OCI-LY7 (cell line): ENCODE measurements around the gene RASL12. TPM values are rescaled to one million over a fixed set of nuclear protein-coding genes. Genes with fewer than 3 reads are reported as not detected.

ENCODE experiments used
- BruUV-seq: library from RNA; stranded (reverse); fragments of 400-500 nt; replicated peaks from 2 replicates; lab custom pipeline; 2021; lab: Mats Ljungman, UMichigan
- CTCF ChIA-PET: fragments of 300-600 bp; sonication (Branson Sonifier 250); formaldehyde crosslinking; loops from one replicate; lab custom pipeline; 2022; ENCODE audit warnings: antibody characterized with exemption; ENCODE audit not compliant: unreplicated experiment; lab: Charles Lee
- POLR2A ChIA-PET: fragments of 300-600 bp; sonication (Branson Sonifier 250); formaldehyde crosslinking; loops from one replicate; lab custom pipeline; 2022; ENCODE audit warnings: antibody characterized with exemption; lab: Charles Lee
- DNase-seq: peaks from one replicate; pipeline ENCODE4 v3.0.0-alpha.2; 2015; ENCODE audit warnings: low spot score
- H2AFZ ChIP-seq: fragments of 200-600 bp; sonication (generic), shearing (Covaris generic); 2 replicates; pipeline ENCODE4 v1.6.1; 2014; ENCODE audit warnings: mild to moderate bottlenecking, antibody characterized with exemption, low read length, moderate library complexity
- H3K27ac ChIP-seq: fragments of 200-600 bp; sonication (generic); 2 replicates; pipeline ENCODE4 v1.5.1; 2014; ENCODE audit warnings: mixed run types, low read depth, mild to moderate bottlenecking, moderate library complexity, low read length, inconsistent platforms; ENCODE audit not compliant: poor library complexity, severe bottlenecking
- H3K36me3 ChIP-seq: fragments of 200-600 bp; sonication (generic); 2 replicates; pipeline ENCODE4 v1.6.1; 2014; ENCODE audit warnings: mild to moderate bottlenecking, antibody characterized with exemption, low read length, moderate library complexity, mixed read lengths; ENCODE audit not compliant: insufficient read depth
- H3K4me1 ChIP-seq: fragments of 200-600 bp; sonication (generic); 2 replicates; pipeline ENCODE4 v1.5.1; 2014; ENCODE audit warnings: mild to moderate bottlenecking, low read length; ENCODE audit not compliant: insufficient read depth, poor library complexity, severe bottlenecking
- H3K4me2 ChIP-seq: fragments of 200-600 bp; sonication (generic); 2 replicates; pipeline ENCODE4 v1.6.1; 2014; ENCODE audit warnings: mild to moderate bottlenecking, low read length
- H3K4me3 ChIP-seq: fragments of 200-600 bp; sonication (generic); 2 replicates; pipeline ENCODE4 v1.5.1; 2014; ENCODE audit warnings: mild to moderate bottlenecking, low read depth, low read length; ENCODE audit not compliant: poor library complexity, severe bottlenecking
- H3K79me2 ChIP-seq: fragments of 200-600 bp; sonication (generic); 2 replicates; pipeline ENCODE4 v1.6.1; 2016; ENCODE audit warnings: low read depth, mild to moderate bottlenecking, low read length, moderate library complexity, mixed read lengths; ENCODE audit not compliant: insufficient read depth
- H3K9me2 ChIP-seq: fragments of 200-600 bp; sonication (generic); 2 replicates; pipeline ENCODE4 v1.6.1; 2016; ENCODE audit warnings: mild to moderate bottlenecking, low read length, mixed read lengths; ENCODE audit not compliant: insufficient read depth
- H3K9me3 ChIP-seq: fragments of 200-600 bp; sonication (generic); 2 replicates; pipeline ENCODE4 v1.6.1; 2014; ENCODE audit warnings: mild to moderate bottlenecking, mixed run types, low read length, mixed read lengths
- H4K20me1 ChIP-seq: fragments of 200-600 bp; sonication (generic); 2 replicates; pipeline ENCODE4 v1.6.1; 2014; ENCODE audit warnings: mild to moderate bottlenecking, antibody characterized with exemption, low read length, moderate library complexity, mixed read lengths; ENCODE audit not compliant: insufficient read depth
- CTCF ChIP-seq: fragments of 200-600 bp; sonication (generic); conservative IDR thresholded peaks from 2 replicates; pipeline ENCODE4 v1.5.1; 2014; ENCODE audit warnings: mild to moderate bottlenecking, antibody characterized with exemption, low read length, moderate library complexity, mixed read lengths
- EZH2phosphoT487 ChIP-seq: fragments of 200-600 bp; sonication (generic); IDR thresholded peaks from 2 replicates; pipeline ENCODE4 v1.6.1; 2018; ENCODE audit warnings: low read depth, borderline replicate concordance, mild to moderate bottlenecking, mixed run types, antibody characterized with exemption, low read length, moderate library complexity, mixed read lengths
- intact Hi-C: fragments of 100-400 bp; cut with micrococcal nuclease; formaldehyde crosslinking; loops from one replicate; pipeline ENCODE4 v1.10.0; 2022; ENCODE audit not compliant: unreplicated experiment
- total RNA-seq, 2 experiments: library from RNA; depleted of rRNA in 1 of 2; stranded (reverse); fragments of >200 nt in 1 of 2; shearing (Covaris generic) in 1 of 2; gene quantifications; 2 replicates each; pipeline ENCODE4 v1.2.3, GENCODE V29; 2014 to 2022

Gene RASL12
- total RNA-seq, 2 experiments from 2014 or later: not detected

GRCh38 chr15:65042776-65043327, 24.9 kb downstream of the RASL12 start:
- CTCF ChIA-PET: no interaction called here
- intact Hi-C loops: no loop called here
- TF ChIP-seq CTCF (no peak), EZH2phosphoT487 (no peak)
- no peaks in the 10 kb centered on the region for H4K20me1 ChIP-seq
- no peak overlapping the region for H3K27ac ChIP-seq
- no peaks in the 10 kb centered on the region for H3K79me2 ChIP-seq
- no peaks in the 10 kb centered on the region for H3K36me3 ChIP-seq
- no peak overlapping the region for H2AFZ ChIP-seq
- H3K4me2 ChIP-seq: no peak overlapping the region
- no peaks in the 10 kb centered on the region for H3K4me1 ChIP-seq
- no peak for DNase-seq
- no peak overlapping the region for H3K4me3 ChIP-seq
- BruUV-seq: no TSS peak
- no peaks in the 10 kb centered on the region for H3K9me2 ChIP-seq
- H3K9me3 ChIP-seq: no peaks in the 10 kb centered on the region
- POLR2A ChIA-PET: no interaction called here

DNA sequence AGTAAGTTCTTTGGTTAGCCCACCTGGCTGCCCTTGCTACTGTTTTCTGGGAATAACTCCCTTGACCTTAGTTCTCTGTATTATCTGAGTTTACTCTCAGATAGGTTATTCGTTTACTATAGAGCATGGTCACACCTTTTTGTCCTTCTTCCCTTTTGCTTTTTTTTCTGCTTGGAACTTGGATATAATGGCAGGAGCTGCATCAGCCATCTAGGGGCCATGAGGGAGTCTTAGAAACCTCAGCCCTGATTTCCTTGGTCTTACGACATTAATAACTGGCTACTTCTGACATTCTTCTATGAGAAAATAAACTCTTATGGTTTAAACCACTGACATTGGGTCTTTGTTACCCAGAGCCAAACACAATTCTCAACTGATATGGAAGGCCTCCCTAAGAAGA, 26.0 kb downstream of the RASL12 start:
- intact Hi-C loops: no loop called here
- H3K79me2 ChIP-seq: no peaks in the 10 kb centered on the region
- H3K9me2 ChIP-seq: no peaks in the 10 kb centered on the region
- H2AFZ ChIP-seq: no peak overlapping the region
- BruUV-seq: no TSS peak
- POLR2A ChIA-PET: interaction anchor here (0.5 kb wide), 1 partner anchor 341 kb away, joined by 3 read pairs; no protein-coding TSS in a partner anchor
- CTCF ChIA-PET: no interaction called here
- no peak for TF ChIP-seq CTCF
- TF ChIP-seq EZH2phosphoT487: no peak
- no peaks in the 10 kb centered on the region for H3K4me1 ChIP-seq
- H3K36me3 ChIP-seq: no peaks in the 10 kb centered on the region
- no peaks in the 10 kb centered on the region for H4K20me1 ChIP-seq
- no peak for DNase-seq
- no peak overlapping the region for H3K27ac ChIP-seq
- H3K4me2 ChIP-seq: no peak overlapping the region
- no peak overlapping the region for H3K4me3 ChIP-seq
- H3K9me3 ChIP-seq: no peaks in the 10 kb centered on the region

GRCh38 chr15:65040461-65040860, 27.3 kb downstream of the RASL12 start:
- no peaks in the 10 kb centered on the region for H3K79me2 ChIP-seq

More at GRCh38 chr15:65040461-65040860, 27.3 kb downstream of the RASL12 start:
- Histone ChIP-seq H3K36me3 (no peaks in the 10 kb centered on the region), H2AFZ (no peak overlapping the region), H3K4me2 (no peak overlapping the region), H3K9me2 (no peaks in the 10 kb centered on the region), H3K9me3 (no peaks in the 10 kb centered on the region), H4K20me1 (no peaks in the 10 kb centered on the region), H3K27ac (no peak overlapping the region), H3K4me3 (no peak overlapping the region), H3K4me1 (no peaks in the 10 kb centered on the region)
- TF ChIP-seq EZH2phosphoT487: no peak
- TF ChIP-seq CTCF: no peak
- no peak for DNase-seq
- no TSS peak for BruUV-seq
- ChIA-PET POLR2A (interaction anchor here (0.6 kb wide), 1 partner anchor 23 kb away, joined by 3 read pairs; no protein-coding TSS in a partner anchor), CTCF (no interaction called here)
- intact Hi-C loops: no loop called here
